Dedifferentiated amniotic fluid mesenchymal stem cell (primary cell): ENCODE data around the gene LPP.

Experiments used
- DNase-seq: peaks from one replicate; pipeline ENCODE4 v3.0.0-alpha.2; 2016; ENCODE audit errors: extremely low spot score

The LPP gene

GRCh38 chr3:188360364-188360881, 206.5 kb downstream of the LPP start:
- DNase-seq = no peak

GRCh38 chr3:188361888-188362287, 207.9 kb downstream of the LPP start:
- no peak for DNase-seq

GRCh38 chr3:188362405-188362831, 208.5 kb downstream of the LPP start:
- no peak for DNase-seq

- DNase-seq = no peak
Measured at GRCh38 chr3:188365184-188365583, 211.2 kb downstream of the LPP start.

- no peak for DNase-seq
Measured at GRCh38 chr3:188365988-188366698, 212.2 kb downstream of the LPP start.

- no peak for DNase-seq
Measured at GRCh38 chr3:188367678-188368077, 213.7 kb downstream of the LPP start.

GRCh38 chr3:188369526-188369925, 215.6 kb downstream of the LPP start:
- DNase-seq = no peak

- no peak for DNase-seq
Measured at GRCh38 chr3:188370081-188370830, 216.3 kb downstream of the LPP start.

GRCh38 chr3:188378786-188379185, 224.8 kb downstream of the LPP start:
- no peak for DNase-seq

GRCh38 chr3:188380252-188380651, 226.3 kb downstream of the LPP start:
- DNase-seq = no peak

GRCh38 chr3:188380722-188381121, 226.8 kb downstream of the LPP start:
- no peak for DNase-seq

- no peak for DNase-seq
Measured at GRCh38 chr3:188383748-188384147, 229.8 kb downstream of the LPP start.

- DNase-seq = no peak
Measured at GRCh38 chr3:188385295-188385694, 231.3 kb downstream of the LPP start.

- DNase-seq = no peak
Measured at GRCh38 chr3:188389711-188390342, 235.9 kb downstream of the LPP start.

- DNase-seq = no peak
Measured at GRCh38 chr3:188390343-188390718, 236.4 kb downstream of the LPP start.

- DNase-seq = no peak
Measured at GRCh38 chr3:188390775-188391443, 237.0 kb downstream of the LPP start.

- DNase-seq = no peak
Measured at GRCh38 chr3:188391592-188391991, 237.6 kb downstream of the LPP start.

GRCh38 chr3:188392076-188392475, 238.1 kb downstream of the LPP start:
- DNase-seq = no peak

GRCh38 chr3:188394623-188395022, 240.7 kb downstream of the LPP start:
- no peak for DNase-seq

GRCh38 chr3:188396251-188396650, 242.3 kb downstream of the LPP start:
- DNase-seq = no peak

- no peak for DNase-seq
Measured at GRCh38 chr3:188396900-188397299, 242.9 kb downstream of the LPP start.
